Activated CD4-positive, alpha-beta T cell treated with anti-CD3 and anti-CD28 coated beads for 36 hours (primary cell): ENCODE results near the gene FABP7. TPM values are rescaled to one million over a fixed set of nuclear protein-coding genes. Genes with fewer than 3 reads are reported as not detected.

ENCODE experiments used
- ATAC-seq: fragments of 200-7000 bp; cut with Tn5 transposase; one replicate; pipeline ENCODE4 v1.10.0; 2021; ENCODE audit warnings: mild to moderate bottlenecking, moderate library complexity
- CTCF ChIA-PET: fragments of 350-600 bp; sonication (Branson Sonifier 250); formaldehyde crosslinking; loops from one replicate; lab custom pipeline; 2021; ENCODE audit warnings: antibody characterized with exemption; lab: Charles Lee
- POLR2A ChIA-PET: fragments of 350-600 bp; sonication (Branson Sonifier 250); formaldehyde crosslinking; loops from one replicate; lab custom pipeline; 2021; ENCODE audit warnings: antibody characterized with exemption, inconsistent platforms; lab: Charles Lee
- DNase-seq: peaks from one replicate; pipeline ENCODE4 v3.0.0-alpha.2; 2020
- H3K27ac Mint-ChIP-seq: one replicate; pipeline ENCODE4 v1.8.0; 2021; ENCODE audit warnings: mixed read lengths
- H3K27me3 Mint-ChIP-seq: one replicate; pipeline ENCODE4 v1.8.0; 2021; ENCODE audit warnings: mixed read lengths
- H3K36me3 Mint-ChIP-seq: one replicate; pipeline ENCODE4 v1.8.0; 2021; ENCODE audit warnings: low read depth, mixed read lengths
- H3K4me1 Mint-ChIP-seq: one replicate; pipeline ENCODE4 v1.8.0; 2021; ENCODE audit warnings: mixed read lengths
- H3K4me3 Mint-ChIP-seq: one replicate; pipeline ENCODE4 v1.8.0; 2021; ENCODE audit warnings: mild to moderate bottlenecking, moderate library complexity, mixed read lengths
- H3K9me3 Mint-ChIP-seq: one replicate; pipeline ENCODE4 v1.8.0; 2021; ENCODE audit warnings: low read depth, mixed read lengths
- intact Hi-C, 2 experiments: fragments of 100-400 bp; cut with DNase I in 1 of 2; cut with micrococcal nuclease in 1 of 2; formaldehyde crosslinking; loops; one replicate each; pipeline versions ENCODE4 v1.14.2 to v1.15.1; 2022 to 2024; cut with DNase I, micrococcal nuclease
- total RNA-seq, 2 experiments: library from RNA; stranded (reverse); gene quantifications; one replicate each; pipeline ENCODE4 v1.2.3, GENCODE V29; 2021

FABP7 gene
- total RNA-seq, 2 experiments from 2014 or later = not detected

GRCh38 chr6:122758927-122759334 lies 20.6 kb upstream of the FABP7 start:
- no peak for DNase-seq
- peak; percentile 78 for ATAC-seq
- CTCF ChIA-PET = interaction anchor here (0.8 to 1.2 kb wide), 2 partner anchors 10 to 80 kb away, joined by 3 to 4 read pairs; no protein-coding TSS in a partner anchor

GRCh38 chr6:122760330-122760729 lies 19.2 kb upstream of the FABP7 start:
- peaks cover 2% of the 10 kb centered on the region for H3K9me3 Mint-ChIP-seq
- ChIA-PET CTCF (no interaction called here), POLR2A (no interaction called here)
- no peaks in the 10 kb centered on the region for H3K36me3 Mint-ChIP-seq
- peaks cover 8% of the 10 kb centered on the region for H3K27me3 Mint-ChIP-seq
- no peak overlapping the region for H3K27ac Mint-ChIP-seq
- no peaks in the 10 kb centered on the region for H3K4me1 Mint-ChIP-seq
- ATAC-seq = no peak
- no peak overlapping the region for H3K4me3 Mint-ChIP-seq
- intact Hi-C loops = no loop called here
- DNase-seq = no peak

More at GRCh38 chr6:122758927-122759334, 20.6 kb upstream of the FABP7 start:
- no peaks in the 10 kb centered on the region for H3K4me1 Mint-ChIP-seq
- H3K36me3 Mint-ChIP-seq = no peaks in the 10 kb centered on the region
- peaks cover 6% of the 10 kb centered on the region for H3K27me3 Mint-ChIP-seq
- no peak overlapping the region for H3K27ac Mint-ChIP-seq
- H3K4me3 Mint-ChIP-seq = no peak overlapping the region
- POLR2A ChIA-PET = no interaction called here
- intact Hi-C loops = no loop called here
- H3K9me3 Mint-ChIP-seq = peaks cover 2% of the 10 kb centered on the region

GRCh38 chr6:122766256-122766655 lies 13.3 kb upstream of the FABP7 start:
- CTCF ChIA-PET = no interaction called here
- POLR2A ChIA-PET = no interaction called here
- H3K27ac Mint-ChIP-seq = no peak overlapping the region
- ATAC-seq = no peak
- peaks cover 2% of the 10 kb centered on the region for H3K9me3 Mint-ChIP-seq
- H3K27me3 Mint-ChIP-seq = peaks cover 13% of the 10 kb centered on the region
- H3K36me3 Mint-ChIP-seq = no peaks in the 10 kb centered on the region
- H3K4me3 Mint-ChIP-seq = no peak overlapping the region
- H3K4me1 Mint-ChIP-seq = no peaks in the 10 kb centered on the region
- no peak for DNase-seq
- intact Hi-C loops = no loop called here

GRCh38 chr6:122770835-122771601 lies 8.5 kb upstream of the FABP7 start:
- intact Hi-C loops = no loop called here
- CTCF ChIA-PET = interaction anchor here (1.0 kb wide), 1 partner anchor 20 kb away, joined by 3 read pairs; no protein-coding TSS in a partner anchor
- Mint-ChIP-seq H3K4me3 (no peak overlapping the region), H3K4me1 (no peaks in the 10 kb centered on the region), H3K27me3 (peaks cover 14% of the 10 kb centered on the region), H3K36me3 (no peaks in the 10 kb centered on the region), H3K27ac (no peak overlapping the region), H3K9me3 (no peaks in the 10 kb centered on the region)
- ATAC-seq = no peak
- no peak for DNase-seq
- POLR2A ChIA-PET = no interaction called here

DNA sequence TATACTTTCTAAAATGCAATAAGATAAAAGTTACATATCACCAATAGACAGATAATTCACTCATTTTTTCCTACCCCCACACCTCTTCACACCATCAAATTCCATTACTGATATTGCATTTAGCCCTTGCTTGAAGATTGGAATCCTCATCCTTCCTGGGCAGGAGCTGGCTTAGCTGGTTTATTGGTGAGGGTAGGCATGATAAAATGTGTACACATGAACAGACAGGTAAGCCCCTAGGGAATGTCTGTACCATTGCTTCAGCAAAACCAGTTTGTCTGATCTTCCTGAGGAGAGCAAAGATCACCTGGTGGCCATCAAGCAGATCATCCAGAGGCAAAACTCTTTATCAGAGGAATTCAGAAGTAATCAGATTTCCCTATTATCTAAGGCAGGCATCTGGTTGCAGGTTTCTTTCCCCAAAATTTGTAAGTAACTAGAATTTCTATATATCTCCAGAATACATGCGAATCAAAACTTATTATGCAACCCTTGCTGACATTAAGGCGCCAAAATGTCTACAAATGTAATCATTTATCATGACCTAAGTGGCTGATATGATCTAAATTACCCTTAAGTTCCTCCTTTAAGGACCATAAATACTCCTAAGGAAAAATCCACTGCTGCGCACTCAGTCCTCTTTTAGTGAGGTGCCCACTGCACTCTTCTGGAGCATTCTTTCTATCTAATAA lies 6.6 kb upstream of the FABP7 start:
- no peak overlapping the region for H3K27ac Mint-ChIP-seq
- H3K9me3 Mint-ChIP-seq = no peaks in the 10 kb centered on the region
- no peak for DNase-seq
- H3K4me3 Mint-ChIP-seq = no peak overlapping the region
- ATAC-seq = no peak
- ChIA-PET CTCF (interaction anchor here (0.6 kb wide), 1 partner anchor 387 kb away, joined by 3 read pairs; no protein-coding TSS in a partner anchor), POLR2A (interaction anchor here (0.6 kb wide), 1 partner anchor 34 kb away, joined by 4 read pairs; no protein-coding TSS in a partner anchor)
- intact Hi-C loops = no loop called here
- H3K27me3 Mint-ChIP-seq = peaks cover 10% of the 10 kb centered on the region
- H3K36me3 Mint-ChIP-seq = no peaks in the 10 kb centered on the region
- no peaks in the 10 kb centered on the region for H3K4me1 Mint-ChIP-seq

- POLR2A ChIA-PET = no interaction called here
- intact Hi-C loops = no loop called here
These were observed 3.5 kb upstream of the FABP7 start for GRCh38 chr6:122775975-122776374.

DNA sequence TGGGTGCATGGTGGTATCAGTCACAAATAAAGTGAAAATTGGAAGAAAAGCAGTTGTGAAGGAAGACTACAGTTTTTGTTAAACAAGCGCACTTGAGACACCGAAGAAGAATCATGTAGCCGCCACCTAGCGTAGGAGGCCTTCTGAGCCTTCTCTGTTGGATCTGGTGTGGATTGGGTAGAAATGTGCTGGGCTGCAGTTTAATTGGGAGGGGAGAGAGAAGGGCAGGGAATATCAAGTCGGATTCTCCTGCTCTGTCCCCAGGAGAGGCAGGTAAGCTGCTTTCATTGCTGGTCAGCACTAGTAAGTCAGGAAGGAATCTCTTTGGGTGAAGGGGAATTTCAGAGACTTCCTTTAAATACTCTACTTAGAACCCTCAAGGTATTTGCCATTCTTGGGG lies 1.2 kb upstream of the FABP7 start:
- no peak overlapping the region for H3K27ac Mint-ChIP-seq
- intact Hi-C loops = no loop called here
- ChIA-PET POLR2A (interaction anchor here (0.6 kb wide), 1 partner anchor 1147 kb away, joined by 3 read pairs; no protein-coding TSS in a partner anchor), CTCF (no interaction called here)
- ATAC-seq = no peak
- no peaks in the 10 kb centered on the region for H3K4me1 Mint-ChIP-seq
- peaks cover 11% of the 10 kb centered on the region for H3K27me3 Mint-ChIP-seq
- H3K9me3 Mint-ChIP-seq = no peaks in the 10 kb centered on the region
- no peak overlapping the region for H3K4me3 Mint-ChIP-seq
- H3K36me3 Mint-ChIP-seq = no peaks in the 10 kb centered on the region
- no peak for DNase-seq

More at GRCh38 chr6:122775975-122776374, 3.5 kb upstream of the FABP7 start:
- CTCF ChIA-PET = interaction anchor here (0.6 to 1.1 kb wide), 2 partner anchors 13 to 922 kb away, joined by 3 to 4 read pairs; partner anchors contain the start of gene SMPDL3A
- H3K27me3 Mint-ChIP-seq = peaks cover 16% of the 10 kb centered on the region
- DNase-seq (no peak), ATAC-seq (no peak)
- no peaks in the 10 kb centered on the region for H3K4me1 Mint-ChIP-seq
- H3K36me3 Mint-ChIP-seq = no peaks in the 10 kb centered on the region
- no peak overlapping the region for H3K27ac Mint-ChIP-seq
- no peak overlapping the region for H3K4me3 Mint-ChIP-seq
- no peaks in the 10 kb centered on the region for H3K9me3 Mint-ChIP-seq

DNA sequence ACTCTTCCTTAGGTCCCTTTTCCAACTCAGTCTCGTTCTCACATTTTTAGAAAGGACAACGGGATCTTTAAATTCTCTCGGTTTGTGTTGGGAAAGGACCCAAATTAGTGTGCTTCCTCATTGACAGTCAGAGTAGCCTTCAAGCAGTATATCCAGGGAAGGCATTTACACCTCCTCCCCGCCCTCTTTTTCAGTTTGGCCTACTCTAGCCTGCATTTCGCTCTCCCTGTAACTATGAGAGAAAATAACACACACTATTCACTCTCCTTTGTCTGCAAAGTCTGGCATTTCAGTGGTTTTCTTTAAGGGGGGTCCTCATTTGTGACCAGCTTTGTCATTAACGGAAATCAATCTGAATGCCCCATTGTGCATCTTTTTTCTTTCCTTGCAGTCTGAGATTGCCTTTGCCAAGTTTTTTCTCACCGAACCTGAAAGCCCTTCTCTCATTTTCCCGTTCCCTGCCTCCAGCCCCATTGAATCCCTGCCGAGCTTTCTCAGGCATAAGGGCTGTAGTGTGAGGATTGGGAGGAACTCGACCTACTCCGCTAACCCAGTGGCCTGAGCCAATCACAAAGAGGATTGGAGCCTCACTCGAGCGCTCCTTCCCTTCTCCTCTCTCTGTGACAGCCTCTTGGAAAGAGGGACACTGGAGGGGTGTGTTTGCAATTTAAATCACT lies 393 bp upstream of the FABP7 start:
- H3K27ac Mint-ChIP-seq = no peak overlapping the region
- H3K36me3 Mint-ChIP-seq = no peaks in the 10 kb centered on the region
- H3K4me3 Mint-ChIP-seq = no peak overlapping the region
- no peaks in the 10 kb centered on the region for H3K9me3 Mint-ChIP-seq
- intact Hi-C loops = no loop called here
- ChIA-PET POLR2A (no interaction called here), CTCF (interaction anchor here (0.9 kb wide), 2 partner anchors 30 to 50 kb away, joined by 3 to 4 read pairs; no protein-coding TSS in a partner anchor)
- no peak for DNase-seq
- peaks cover 14% of the 10 kb centered on the region for H3K27me3 Mint-ChIP-seq
- no peak for ATAC-seq
- H3K4me1 Mint-ChIP-seq = no peaks in the 10 kb centered on the region

GRCh38 chr6:122780114-122780513 lies 598 bp downstream of the FABP7 start:
- intact Hi-C loops = no loop called here
- Mint-ChIP-seq H3K4me3 (no peak overlapping the region), H3K9me3 (no peaks in the 10 kb centered on the region), H3K27ac (no peak overlapping the region), H3K27me3 (peaks cover 14% of the 10 kb centered on the region), H3K4me1 (no peaks in the 10 kb centered on the region), H3K36me3 (no peaks in the 10 kb centered on the region)
- POLR2A ChIA-PET = no interaction called here
- CTCF ChIA-PET = interaction anchor here (0.9 kb wide), 1 partner anchor 51 kb away, joined by 3 read pairs; no protein-coding TSS in a partner anchor
- ATAC-seq (no peak), DNase-seq (no peak)

DNA sequence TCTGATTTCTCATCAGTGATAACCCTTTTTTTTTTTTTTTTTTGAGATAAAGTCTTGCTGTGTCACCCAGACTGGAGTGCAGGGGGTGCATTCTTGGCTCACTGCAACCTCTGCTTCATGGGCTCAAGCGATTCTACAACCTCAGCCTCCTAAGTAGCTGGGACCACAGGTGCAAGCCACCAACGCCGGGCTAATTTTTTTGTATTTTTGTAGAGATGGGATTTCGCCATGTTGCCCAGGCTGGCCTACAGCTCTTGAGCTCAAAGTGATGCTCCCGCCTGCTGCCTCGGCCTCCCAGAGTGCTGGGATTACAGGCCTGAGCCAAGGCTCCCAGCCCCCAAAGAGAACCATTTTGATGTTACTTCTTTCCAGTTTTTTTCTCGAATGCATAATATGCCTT lies 2.2 kb downstream of the FABP7 start:
- CTCF ChIA-PET = interaction anchor here (0.8 kb wide), 1 partner anchor 8 kb away, joined by 3 read pairs; no protein-coding TSS in a partner anchor
- no peaks in the 10 kb centered on the region for H3K9me3 Mint-ChIP-seq
- intact Hi-C loops = no loop called here
- H3K4me3 Mint-ChIP-seq = no peak overlapping the region
- peaks cover 16% of the 10 kb centered on the region for H3K27me3 Mint-ChIP-seq
- POLR2A ChIA-PET = no interaction called here
- no peaks in the 10 kb centered on the region for H3K4me1 Mint-ChIP-seq
- H3K27ac Mint-ChIP-seq = no peak overlapping the region
- DNase-seq = no peak
- no peaks in the 10 kb centered on the region for H3K36me3 Mint-ChIP-seq
- no peak for ATAC-seq

DNA sequence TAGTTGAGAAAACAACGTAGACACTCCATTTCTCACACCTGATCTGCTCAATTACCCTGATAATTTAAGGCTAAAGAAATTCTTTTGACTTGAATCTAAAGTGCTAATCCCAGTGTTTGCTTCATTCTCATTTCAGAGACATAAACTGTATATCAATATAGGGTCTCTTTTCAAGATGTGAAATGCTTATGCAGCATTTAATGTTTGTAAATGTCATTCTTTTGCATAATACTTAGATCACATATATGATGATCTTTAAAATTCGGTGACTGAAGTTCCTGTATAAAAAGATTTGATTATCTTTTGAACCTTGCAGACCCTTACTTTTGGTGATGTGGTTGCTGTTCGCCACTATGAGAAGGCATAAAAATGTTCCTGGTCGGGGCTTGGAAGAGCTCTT lies 3.9 kb downstream of the FABP7 start:
- intact Hi-C loops = no loop called here
- POLR2A ChIA-PET = no interaction called here
- H3K27ac Mint-ChIP-seq = no peak overlapping the region
- DNase-seq (no peak), ATAC-seq (no peak)
- no peaks in the 10 kb centered on the region for H3K4me1 Mint-ChIP-seq
- H3K9me3 Mint-ChIP-seq = no peaks in the 10 kb centered on the region
- CTCF ChIA-PET = no interaction called here
- peaks cover 30% of the 10 kb centered on the region for H3K27me3 Mint-ChIP-seq
- no peaks in the 10 kb centered on the region for H3K36me3 Mint-ChIP-seq
- H3K4me3 Mint-ChIP-seq = no peak overlapping the region
